A549 (cell line): ENCODE measurements around the gene CDC42EP1.

Source experiments
- CBX8 ChIP-seq: fragments of 200-600 bp; sonication (generic); IDR thresholded peaks from 2 replicates; pipeline ENCODE4 v1.6.1; 2016
- CEBPB ChIP-seq, 2 experiments: fragments of >200 bp in 1 of 2; sonication (Bioruptor Twin) in 1 of 2; formaldehyde crosslinking in 1 of 2; IDR thresholded peaks; 2 replicates each; pipeline ENCODE4 v1.6.1; 2012 to 2016
- EP300 ChIP-seq, 2 experiments: fragments of >200 bp; sonication (Bioruptor Twin); formaldehyde crosslinking; IDR thresholded peaks; 2 replicates in 1 of 2; 3 replicates in 1 of 2; pipeline ENCODE4 v1.6.1; 2016 to 2017
- FOSL2 ChIP-seq, 2 experiments: fragments of 450-650 bp in 1 of 2; fragments of >200 bp in 1 of 2; sonication (Bioruptor Twin) in 1 of 2; formaldehyde crosslinking; IDR thresholded peaks; 2 replicates each; pipeline versions ENCODE4 v1.5.0 to v1.6.1; 2016 to 2020; ENCODE audit warnings: mild to moderate bottlenecking in 1 of 2, moderate library complexity in 1 of 2
- KDM1A ChIP-seq: fragments of 200-600 bp; sonication (generic); IDR thresholded peaks from 2 replicates; pipeline ENCODE4 v1.6.1; 2016; ENCODE audit warnings: low read depth, mild to moderate bottlenecking
- MYC ChIP-seq: IDR thresholded peaks from 2 replicates; pipeline ENCODE4 v1.6.1; 2012; ENCODE audit warnings: mild to moderate bottlenecking, inconsistent platforms, low read length, improper control_type of control experiment, borderline replicate concordance
- POLR2A ChIP-seq: IDR thresholded peaks from 2 replicates; pipeline ENCODE4 v1.6.1; 2012; ENCODE audit warnings: mild to moderate bottlenecking, low read length
- RAD21 ChIP-seq, 2 experiments: fragments of >200 bp in 1 of 2; sonication (Bioruptor Twin) in 1 of 2; formaldehyde crosslinking in 1 of 2; IDR thresholded peaks in 1 of 2; conservative IDR thresholded peaks in 1 of 2; 2 replicates in 1 of 2; 3 replicates in 1 of 2; pipeline ENCODE4 v1.6.1; 2012 to 2018; ENCODE audit warnings: inconsistent platforms in 1 of 2
- RFX5 ChIP-seq: fragments of 450-650 bp; IDR thresholded peaks from 2 replicates; pipeline ENCODE4 v1.7.1; 2014; ENCODE audit warnings: antibody characterized with exemption, mild to moderate bottlenecking, moderate library complexity
- ZC3H11A ChIP-seq: fragments of 450-650 bp; IDR thresholded peaks from 2 replicates; pipeline ENCODE4 v1.6.1; 2014; ENCODE audit warnings: antibody characterized with exemption, mild to moderate bottlenecking
- ZFP36 ChIP-seq: fragments of 450-650 bp; IDR thresholded peaks from 2 replicates; pipeline ENCODE4 v1.6.1; 2014; ENCODE audit warnings: borderline replicate concordance; ENCODE audit not compliant: partially characterized antibody
- TF ChIP-seq, protein P1 (sequence below): fragments of >200 bp; sonication (Bioruptor Twin); formaldehyde crosslinking; IDR thresholded peaks from 3 replicates; pipeline ENCODE4 v1.5.1; 2016
- TF ChIP-seq, protein P2 (sequence below): fragments of 200-600 bp; sonication (generic); IDR thresholded peaks from 2 replicates; pipeline ENCODE4 v1.6.1; 2016; ENCODE audit warnings: antibody characterized with exemption, mild to moderate bottlenecking, moderate library complexity
- TF ChIP-seq, protein P3 (sequence below): fragments of 450-650 bp; IDR thresholded peaks from 2 replicates; pipeline ENCODE4 v1.6.1; 2014; ENCODE audit warnings: antibody characterized with exemption

DNA sequence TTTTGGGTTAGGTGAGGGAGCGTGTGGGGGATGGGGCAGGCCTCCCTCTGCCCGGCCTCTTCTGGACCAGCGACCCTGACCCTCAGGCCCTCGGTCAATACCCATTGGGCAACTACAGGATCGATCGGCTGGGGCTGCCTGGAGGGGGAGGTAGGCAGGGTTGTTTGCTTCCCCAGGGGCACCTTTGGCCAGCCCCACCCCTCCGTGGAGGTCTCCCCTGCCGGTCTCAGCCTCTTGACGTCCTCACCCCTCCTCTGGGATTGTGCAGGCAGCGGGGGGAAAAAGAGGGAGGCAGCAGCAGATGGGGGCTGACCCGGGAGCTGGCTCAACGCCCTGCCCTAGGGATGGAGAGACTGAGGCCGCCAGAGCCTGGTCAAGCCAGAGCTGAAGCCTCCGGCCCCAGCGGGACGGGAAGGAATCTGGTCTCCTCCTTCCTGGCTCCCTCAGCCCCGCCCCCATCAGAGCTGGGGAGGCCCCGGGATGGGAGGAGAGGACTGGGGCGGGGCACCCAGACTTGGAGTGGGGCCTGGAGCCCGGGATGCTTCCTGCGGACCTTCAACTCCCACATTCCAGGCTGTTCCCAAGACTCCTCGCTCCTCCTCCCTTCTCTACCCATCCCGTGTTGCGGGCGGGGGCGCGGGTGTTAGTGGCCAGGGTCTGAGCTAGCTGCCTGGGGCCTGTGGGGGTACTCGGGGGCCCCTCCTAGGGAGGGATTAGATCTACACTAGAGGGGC lies 14.4 kb upstream of the CDC42EP1 start:
- TF ChIP-seq ZFP36 = no peak
- no peak for TF ChIP-seq CEBPB (IDR thresholded peaks at IDR 0.05)
- TF ChIP-seq, protein P1, sequence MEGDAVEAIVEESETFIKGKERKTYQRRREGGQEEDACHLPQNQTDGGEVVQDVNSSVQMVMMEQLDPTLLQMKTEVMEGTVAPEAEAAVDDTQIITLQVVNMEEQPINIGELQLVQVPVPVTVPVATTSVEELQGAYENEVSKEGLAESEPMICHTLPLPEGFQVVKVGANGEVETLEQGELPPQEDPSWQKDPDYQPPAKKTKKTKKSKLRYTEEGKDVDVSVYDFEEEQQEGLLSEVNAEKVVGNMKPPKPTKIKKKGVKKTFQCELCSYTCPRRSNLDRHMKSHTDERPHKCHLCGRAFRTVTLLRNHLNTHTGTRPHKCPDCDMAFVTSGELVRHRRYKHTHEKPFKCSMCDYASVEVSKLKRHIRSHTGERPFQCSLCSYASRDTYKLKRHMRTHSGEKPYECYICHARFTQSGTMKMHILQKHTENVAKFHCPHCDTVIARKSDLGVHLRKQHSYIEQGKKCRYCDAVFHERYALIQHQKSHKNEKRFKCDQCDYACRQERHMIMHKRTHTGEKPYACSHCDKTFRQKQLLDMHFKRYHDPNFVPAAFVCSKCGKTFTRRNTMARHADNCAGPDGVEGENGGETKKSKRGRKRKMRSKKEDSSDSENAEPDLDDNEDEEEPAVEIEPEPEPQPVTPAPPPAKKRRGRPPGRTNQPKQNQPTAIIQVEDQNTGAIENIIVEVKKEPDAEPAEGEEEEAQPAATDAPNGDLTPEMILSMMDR = no peak
- TF ChIP-seq EP300 (IDR thresholded peaks at IDR 0.05) = no peak
- TF ChIP-seq, protein P2, sequence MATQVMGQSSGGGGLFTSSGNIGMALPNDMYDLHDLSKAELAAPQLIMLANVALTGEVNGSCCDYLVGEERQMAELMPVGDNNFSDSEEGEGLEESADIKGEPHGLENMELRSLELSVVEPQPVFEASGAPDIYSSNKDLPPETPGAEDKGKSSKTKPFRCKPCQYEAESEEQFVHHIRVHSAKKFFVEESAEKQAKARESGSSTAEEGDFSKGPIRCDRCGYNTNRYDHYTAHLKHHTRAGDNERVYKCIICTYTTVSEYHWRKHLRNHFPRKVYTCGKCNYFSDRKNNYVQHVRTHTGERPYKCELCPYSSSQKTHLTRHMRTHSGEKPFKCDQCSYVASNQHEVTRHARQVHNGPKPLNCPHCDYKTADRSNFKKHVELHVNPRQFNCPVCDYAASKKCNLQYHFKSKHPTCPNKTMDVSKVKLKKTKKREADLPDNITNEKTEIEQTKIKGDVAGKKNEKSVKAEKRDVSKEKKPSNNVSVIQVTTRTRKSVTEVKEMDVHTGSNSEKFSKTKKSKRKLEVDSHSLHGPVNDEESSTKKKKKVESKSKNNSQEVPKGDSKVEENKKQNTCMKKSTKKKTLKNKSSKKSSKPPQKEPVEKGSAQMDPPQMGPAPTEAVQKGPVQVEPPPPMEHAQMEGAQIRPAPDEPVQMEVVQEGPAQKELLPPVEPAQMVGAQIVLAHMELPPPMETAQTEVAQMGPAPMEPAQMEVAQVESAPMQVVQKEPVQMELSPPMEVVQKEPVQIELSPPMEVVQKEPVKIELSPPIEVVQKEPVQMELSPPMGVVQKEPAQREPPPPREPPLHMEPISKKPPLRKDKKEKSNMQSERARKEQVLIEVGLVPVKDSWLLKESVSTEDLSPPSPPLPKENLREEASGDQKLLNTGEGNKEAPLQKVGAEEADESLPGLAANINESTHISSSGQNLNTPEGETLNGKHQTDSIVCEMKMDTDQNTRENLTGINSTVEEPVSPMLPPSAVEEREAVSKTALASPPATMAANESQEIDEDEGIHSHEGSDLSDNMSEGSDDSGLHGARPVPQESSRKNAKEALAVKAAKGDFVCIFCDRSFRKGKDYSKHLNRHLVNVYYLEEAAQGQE = no peak
- no peak for TF ChIP-seq RAD21 (conservative IDR thresholded peaks at IDR 0.05 in 1 of 2, IDR thresholded peaks at IDR 0.05 in 1 of 2)
- no peak for TF ChIP-seq KDM1A
- TF ChIP-seq CBX8 = no peak
- peak; percentile 61 for TF ChIP-seq POLR2A
- TF ChIP-seq RFX5 = no peak
- TF ChIP-seq, protein P3, sequence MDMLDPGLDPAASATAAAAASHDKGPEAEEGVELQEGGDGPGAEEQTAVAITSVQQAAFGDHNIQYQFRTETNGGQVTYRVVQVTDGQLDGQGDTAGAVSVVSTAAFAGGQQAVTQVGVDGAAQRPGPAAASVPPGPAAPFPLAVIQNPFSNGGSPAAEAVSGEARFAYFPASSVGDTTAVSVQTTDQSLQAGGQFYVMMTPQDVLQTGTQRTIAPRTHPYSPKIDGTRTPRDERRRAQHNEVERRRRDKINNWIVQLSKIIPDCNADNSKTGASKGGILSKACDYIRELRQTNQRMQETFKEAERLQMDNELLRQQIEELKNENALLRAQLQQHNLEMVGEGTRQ = no peak
- TF ChIP-seq FOSL2 (IDR thresholded peaks at IDR 0.05) = no peak
- TF ChIP-seq FOSL2 (CRISPR knock-in tag; IDR thresholded peaks at IDR 0.05) = no peak
- no peak for TF ChIP-seq MYC
- no peak for TF ChIP-seq ZC3H11A
